ENCODE results near the gene AFAP1L2.

GRCh38 chr10:114370199-114370598, 34.1 kb downstream of the AFAP1L2 start:
- TF ChIP-seq CTCF (IDR thresholded peaks at IDR 0.05) (no peak), EZH2 (IDR thresholded peaks at IDR 0.05) (no peak), EZH2phosphoT487 (IDR thresholded peaks at IDR 0.05) (no peak)

Data from neural progenitor cell (in vitro differentiated cells).